T-helper 17 cell (primary cell): ENCODE measurements around the gene SCAP. TPM values are rescaled to one million over a fixed set of nuclear protein-coding genes. Genes with fewer than 3 reads are reported as not detected.

ENCODE experiments used
- ATAC-seq: fragments of 150-1000 bp; cut with Tn5 transposase; 2 replicates; pipeline ENCODE4 v1.10.0; 2021; ENCODE audit warnings: mild to moderate bottlenecking, moderate library complexity
- DNase-seq, 3 donors: peaks; one replicate each; pipeline versions ENCODE4 v3.0.0 to v3.0.0-alpha.2; 2020 to 2021
- H3K9me3 ChIP-seq: one replicate; pipeline ENCODE4 v1.7.0; 2013; ENCODE audit warnings: low read length, mild to moderate bottlenecking; ENCODE audit not compliant: control insufficient read depth, poor library complexity, severe bottlenecking
- H3K27ac Mint-ChIP-seq: one replicate; pipeline ENCODE4 v1.8.0; 2022; ENCODE audit warnings: mild to moderate bottlenecking, moderate library complexity, mixed read lengths
- H3K27me3 Mint-ChIP-seq: one replicate; pipeline ENCODE4 v1.8.0; 2022; ENCODE audit warnings: mixed read lengths
- H3K36me3 Mint-ChIP-seq: one replicate; pipeline ENCODE4 v1.8.0; 2022; ENCODE audit warnings: low read depth, mixed read lengths
- H3K4me1 Mint-ChIP-seq: one replicate; pipeline ENCODE4 v1.8.0; 2022; ENCODE audit warnings: mild to moderate bottlenecking, mixed read lengths
- H3K4me3 Mint-ChIP-seq: one replicate; pipeline ENCODE4 v1.8.0; 2022; ENCODE audit warnings: mild to moderate bottlenecking, moderate library complexity, mixed read lengths
- total RNA-seq, 4 donors: library from RNA in 2 of 4; stranded (reverse) in 2 of 4; gene quantifications; one replicate each; pipeline ENCODE4 v1.2.3 and lab custom pipeline; 2022 to 2026

The SCAP gene
- total RNA-seq, 2 donors from 2014 or later: 78.5 to 81.9 TPM

GRCh38 chr3:47422743-47423142 is 53.0 kb downstream of the SCAP start:
- H3K9me3 ChIP-seq: no peaks in the 10 kb centered on the region
- ATAC-seq (no peak), DNase-seq (no peak)
- no peaks in the 10 kb centered on the region for H3K27me3 Mint-ChIP-seq
- peaks cover 5% of the 10 kb centered on the region for H3K36me3 Mint-ChIP-seq
- H3K4me1 Mint-ChIP-seq: peaks cover 11% of the 10 kb centered on the region
- H3K4me3 Mint-ChIP-seq: no peak overlapping the region
- peak overlapping the region; percentile 94 for H3K27ac Mint-ChIP-seq

DNA sequence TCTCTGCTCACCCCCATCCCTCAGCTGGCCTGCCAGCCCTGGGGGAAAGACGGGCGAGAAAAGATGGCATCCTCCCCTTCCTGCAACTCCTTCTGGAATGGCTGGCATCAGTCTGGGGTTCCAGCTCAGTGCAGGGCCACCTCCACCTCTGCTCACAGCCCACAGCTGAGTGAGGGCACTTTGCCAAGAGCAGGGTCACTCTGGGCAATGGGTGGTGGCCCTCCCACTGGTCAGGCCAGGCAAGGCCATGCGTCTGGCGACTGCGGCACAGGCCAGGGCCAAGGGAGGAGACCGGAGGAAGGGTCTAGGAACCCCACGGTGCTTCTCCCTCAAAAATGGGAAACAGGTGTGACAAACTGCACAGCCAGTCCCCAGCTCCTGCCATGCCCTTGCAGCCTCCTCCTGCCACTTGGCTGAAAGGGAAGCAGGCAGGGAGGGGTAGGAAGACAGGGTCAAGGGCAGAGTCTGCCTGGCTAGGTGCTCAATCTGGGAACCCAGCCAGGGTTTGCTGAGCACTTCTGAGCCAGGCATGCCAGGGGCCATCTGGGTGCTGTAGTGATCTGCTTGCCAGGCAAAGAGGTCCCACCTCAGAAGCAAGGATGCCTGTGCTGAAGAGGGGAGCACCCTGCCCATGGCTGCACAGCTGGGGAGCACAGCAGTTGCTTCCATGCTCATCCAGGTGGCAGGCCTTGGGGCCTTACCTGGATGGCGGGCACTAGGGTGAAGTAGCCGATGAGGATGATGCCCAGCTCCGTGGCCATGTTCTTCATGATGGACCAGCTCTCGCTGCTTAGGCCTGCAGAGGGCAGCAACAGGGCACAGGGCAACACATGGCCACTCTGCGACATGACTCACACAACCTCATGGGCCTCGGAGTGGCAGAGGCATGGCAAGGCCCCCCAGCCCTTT is 53.7 kb downstream of the SCAP start:
- Mint-ChIP-seq H3K36me3 (peaks cover 5% of the 10 kb centered on the region), H3K4me1 (peaks cover 11% of the 10 kb centered on the region), H3K27me3 (no peaks in the 10 kb centered on the region), H3K27ac (peak overlapping the region; percentile 94), H3K4me3 (no peak overlapping the region)
- ATAC-seq: no peak
- H3K9me3 ChIP-seq: no peaks in the 10 kb centered on the region
- DNase-seq: no peak

DNA sequence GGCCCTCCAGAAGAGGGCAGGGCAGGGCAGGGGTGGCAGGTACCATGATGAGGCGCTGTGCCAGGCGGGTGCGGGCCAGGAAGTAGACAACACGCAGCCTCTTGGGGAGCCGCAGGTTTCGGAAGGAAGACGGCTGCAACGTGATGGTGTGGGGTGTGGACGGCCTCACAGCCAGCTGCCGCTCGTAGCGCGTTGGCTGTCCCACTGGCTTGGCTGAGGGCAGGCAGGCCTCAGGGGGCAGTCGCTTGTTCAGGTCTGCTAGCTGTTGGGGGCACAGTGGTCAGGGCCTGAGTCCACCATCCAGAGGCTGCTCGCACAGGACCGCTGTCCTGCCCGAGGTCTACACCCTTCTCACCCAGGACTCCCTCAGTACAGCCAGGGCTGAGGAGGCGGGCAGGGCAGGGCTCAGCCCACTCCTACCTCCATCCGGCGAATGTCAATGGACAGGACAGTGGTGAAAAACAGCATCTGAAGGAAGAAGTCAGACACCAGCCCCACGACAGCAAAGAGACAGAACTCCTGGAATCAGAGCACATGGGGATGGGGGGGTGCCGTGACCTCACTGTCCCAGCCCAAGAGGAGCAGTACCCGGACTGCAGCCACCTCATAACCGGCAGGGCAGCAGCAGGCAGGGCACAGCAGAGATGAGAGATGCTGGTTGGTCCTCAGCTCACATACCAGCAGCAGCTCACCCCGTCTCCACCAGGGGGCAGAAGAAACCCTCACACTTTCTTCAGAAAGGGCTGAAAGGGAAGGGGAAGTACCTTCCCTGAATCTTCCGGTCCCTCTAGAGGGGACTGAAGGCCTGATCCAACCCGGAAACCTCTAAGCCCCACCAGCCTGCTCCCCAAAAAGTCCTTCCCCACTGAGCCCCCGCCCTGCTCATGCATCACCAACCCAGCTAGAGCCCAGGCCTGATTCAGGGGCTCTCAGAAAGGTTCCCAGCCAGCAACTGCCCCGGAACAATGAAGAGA is 54.9 kb downstream of the SCAP start:
- H3K36me3 Mint-ChIP-seq: peaks cover 5% of the 10 kb centered on the region
- ATAC-seq (peak; percentile 95), DNase-seq (peak; percentile 64 to 86 (median 76))
- no peaks in the 10 kb centered on the region for H3K27me3 Mint-ChIP-seq
- H3K4me1 Mint-ChIP-seq: peaks cover 11% of the 10 kb centered on the region
- peak overlapping the region; percentile 70 for H3K4me3 Mint-ChIP-seq
- H3K9me3 ChIP-seq: no peaks in the 10 kb centered on the region
- H3K27ac Mint-ChIP-seq: peak overlapping the region; percentile 94

- H3K27ac Mint-ChIP-seq: no peak overlapping the region
- ATAC-seq: no peak
- no peaks in the 10 kb centered on the region for H3K27me3 Mint-ChIP-seq
- DNase-seq: no peak
- H3K4me1 Mint-ChIP-seq: peaks cover 13% of the 10 kb centered on the region
- no peaks in the 10 kb centered on the region for H3K9me3 ChIP-seq
- peaks cover 3% of the 10 kb centered on the region for H3K36me3 Mint-ChIP-seq
- H3K4me3 Mint-ChIP-seq: no peak overlapping the region
These were observed 55.7 kb downstream of the SCAP start for GRCh38 chr3:47420044-47420430.

DNA sequence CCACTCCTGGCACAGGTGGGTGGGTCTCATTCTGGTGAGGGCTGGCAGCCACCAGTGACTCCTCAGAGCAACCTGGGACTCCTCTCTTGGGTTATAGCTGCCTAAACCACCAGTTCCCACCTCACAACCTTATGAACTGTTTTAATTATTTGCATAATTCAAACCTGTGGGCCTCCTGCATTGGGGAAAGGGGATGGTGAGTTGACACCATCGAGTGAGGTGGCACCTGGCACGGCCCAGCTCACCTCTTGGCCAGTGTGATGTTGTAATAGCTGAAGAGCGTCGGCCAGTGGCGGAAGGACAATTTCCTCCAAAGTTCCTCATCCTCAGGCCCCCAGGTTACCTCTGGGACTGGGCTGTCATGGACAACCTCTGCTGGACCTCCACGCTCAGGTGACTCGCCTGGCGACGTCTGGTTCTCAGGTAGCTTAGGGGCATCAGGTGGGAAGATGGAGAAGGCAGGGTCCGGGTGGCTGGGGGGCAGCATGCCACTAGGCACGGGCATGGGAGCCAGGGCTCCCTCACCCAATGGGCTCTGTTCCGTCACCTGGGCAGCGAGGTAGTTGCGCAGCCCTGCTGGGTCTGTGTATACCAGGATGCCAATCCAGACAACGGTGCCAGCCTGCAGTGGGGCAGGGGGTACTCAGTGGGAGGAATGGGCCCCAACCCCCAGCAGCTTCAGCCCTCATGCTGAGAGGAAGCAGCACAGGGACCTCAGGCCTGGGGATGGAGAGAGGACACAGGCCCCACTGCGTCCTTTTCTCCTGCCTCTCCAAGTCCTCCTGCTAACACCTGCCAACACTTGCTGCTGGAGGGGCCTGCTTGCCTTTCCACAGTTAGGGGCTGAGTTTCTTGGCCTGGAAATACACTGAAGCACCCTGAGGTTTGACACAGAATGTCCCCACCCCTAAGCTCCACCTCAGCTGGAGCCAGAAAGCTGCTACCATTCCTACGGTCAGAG is 56.4 kb downstream of the SCAP start:
- H3K9me3 ChIP-seq: no peaks in the 10 kb centered on the region
- ATAC-seq (no peak), DNase-seq (no peak)
- Mint-ChIP-seq H3K36me3 (peaks cover 2% of the 10 kb centered on the region), H3K27me3 (no peaks in the 10 kb centered on the region), H3K27ac (peak overlapping the region; percentile 8), H3K4me3 (no peak overlapping the region), H3K4me1 (peaks cover 12% of the 10 kb centered on the region)

GRCh38 chr3:47418167-47419082 is 57.3 kb downstream of the SCAP start:
- H3K9me3 ChIP-seq: no peaks in the 10 kb centered on the region
- Mint-ChIP-seq H3K36me3 (peaks cover 2% of the 10 kb centered on the region), H3K4me1 (peaks cover 12% of the 10 kb centered on the region), H3K27me3 (no peaks in the 10 kb centered on the region), H3K4me3 (no peak overlapping the region), H3K27ac (peak overlapping the region; percentile 8)
- DNase-seq: no peak
- ATAC-seq: no peak

DNA sequence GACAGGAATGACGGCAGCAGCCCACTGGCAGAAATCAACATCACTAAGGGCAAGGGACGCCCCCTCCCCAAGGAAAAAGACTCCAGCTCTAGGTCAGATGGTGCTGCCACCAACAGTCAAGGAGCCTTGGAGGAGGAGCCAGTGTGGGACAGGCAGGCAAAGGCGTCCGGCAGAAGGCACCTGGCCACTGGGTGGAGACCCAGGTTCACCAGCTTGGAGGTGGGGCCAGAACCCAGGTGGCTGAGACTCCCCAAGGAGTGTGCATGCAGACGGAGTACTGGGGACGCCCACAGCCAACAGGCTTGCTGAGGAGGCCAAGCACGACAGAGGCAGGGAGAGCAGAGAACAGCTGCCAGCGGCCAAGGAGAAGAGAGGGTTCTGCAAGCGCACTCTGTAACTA is 59.7 kb downstream of the SCAP start:
- peaks cover 6% of the 10 kb centered on the region for H3K36me3 Mint-ChIP-seq
- no peak for DNase-seq
- H3K27ac Mint-ChIP-seq: peak overlapping the region; percentile 86
- H3K27me3 Mint-ChIP-seq: no peaks in the 10 kb centered on the region
- ATAC-seq: no peak
- H3K4me3 Mint-ChIP-seq: no peak overlapping the region
- no peaks in the 10 kb centered on the region for H3K9me3 ChIP-seq
- H3K4me1 Mint-ChIP-seq: peaks cover 10% of the 10 kb centered on the region

DNA sequence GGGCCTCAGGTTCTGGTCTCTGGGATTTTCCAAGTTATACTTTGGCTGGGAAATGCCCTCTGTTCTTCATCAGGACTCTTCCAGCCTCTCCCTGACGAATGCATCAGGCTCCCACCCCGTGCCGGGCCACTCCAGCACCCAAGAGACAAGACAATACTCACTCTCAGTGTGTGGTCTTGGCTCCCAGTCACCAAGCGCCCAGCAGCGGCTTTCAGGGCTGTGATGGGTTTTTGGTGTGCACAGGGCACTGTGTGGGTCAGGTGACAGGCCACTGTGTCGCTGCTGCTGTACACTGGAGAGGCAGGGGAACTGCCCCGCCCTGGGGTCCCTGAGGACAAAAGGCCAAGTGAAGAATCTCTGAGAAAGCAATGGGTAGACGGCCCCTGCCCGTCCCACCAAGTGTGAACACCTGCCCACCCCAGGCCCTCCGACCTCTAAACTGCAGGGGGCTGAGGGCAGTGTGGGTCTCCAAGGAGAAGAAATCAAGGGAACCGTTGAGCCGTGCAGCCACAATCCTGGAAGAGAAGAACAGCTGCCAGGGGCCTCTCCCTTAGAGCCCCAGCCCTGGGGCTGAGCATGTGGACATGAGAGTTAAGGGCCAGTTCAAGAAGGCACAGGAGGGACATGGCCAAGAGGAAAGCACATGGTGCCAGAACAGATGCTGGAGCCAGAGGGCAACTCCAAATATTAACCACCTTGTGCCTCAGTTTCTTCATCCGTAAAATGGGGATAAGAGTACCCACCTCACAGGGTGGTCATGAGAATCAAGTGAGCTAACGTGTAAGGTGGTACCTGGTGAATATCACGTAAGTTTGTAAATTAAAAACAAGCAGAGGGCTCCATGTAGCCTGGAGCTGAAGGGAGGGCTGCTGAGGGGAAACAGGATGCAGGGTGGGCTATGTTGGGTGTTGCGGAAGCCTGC is 60.8 kb downstream of the SCAP start:
- no peak for ATAC-seq
- H3K9me3 ChIP-seq: no peaks in the 10 kb centered on the region
- Mint-ChIP-seq H3K36me3 (peaks cover 6% of the 10 kb centered on the region), H3K27ac (peak overlapping the region; percentile 86), H3K27me3 (no peaks in the 10 kb centered on the region), H3K4me1 (peaks cover 10% of the 10 kb centered on the region), H3K4me3 (no peak overlapping the region)
- no peak for DNase-seq

GRCh38 chr3:47414161-47414564 is 61.6 kb downstream of the SCAP start:
- peaks cover 6% of the 10 kb centered on the region for H3K36me3 Mint-ChIP-seq
- DNase-seq: no peak
- H3K4me1 Mint-ChIP-seq: peaks cover 9% of the 10 kb centered on the region
- no peaks in the 10 kb centered on the region for H3K27me3 Mint-ChIP-seq
- no peak overlapping the region for H3K27ac Mint-ChIP-seq
- H3K4me3 Mint-ChIP-seq: no peak overlapping the region
- no peaks in the 10 kb centered on the region for H3K9me3 ChIP-seq
- no peak for ATAC-seq

DNA sequence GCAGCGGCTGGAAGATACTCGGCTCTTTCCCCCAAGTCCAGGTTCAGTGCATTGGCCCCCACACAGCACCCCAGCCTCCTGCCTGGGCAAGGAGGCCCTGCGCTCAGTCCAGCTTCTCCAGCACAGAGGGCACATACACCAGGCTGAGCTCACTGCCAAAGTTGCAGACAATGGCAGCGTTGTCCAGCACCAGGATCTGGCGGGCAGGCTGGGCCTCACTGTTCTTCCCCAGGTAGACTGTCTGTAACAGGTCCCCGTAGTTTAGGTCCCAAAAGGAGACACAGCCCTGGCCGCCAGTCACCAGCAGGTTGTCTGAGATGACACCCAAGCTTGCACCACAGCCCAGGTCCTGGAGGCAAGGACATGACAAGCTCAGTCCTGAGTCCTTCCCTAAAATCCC is 62.0 kb downstream of the SCAP start:
- H3K27ac Mint-ChIP-seq: no peak overlapping the region

More for the DNA sequence above, 62.0 kb downstream of the SCAP start:
- Mint-ChIP-seq H3K27me3 (no peaks in the 10 kb centered on the region), H3K4me3 (no peak overlapping the region), H3K4me1 (peaks cover 7% of the 10 kb centered on the region), H3K36me3 (peaks cover 4% of the 10 kb centered on the region)
- ATAC-seq (no peak), DNase-seq (no peak)
- H3K9me3 ChIP-seq: no peaks in the 10 kb centered on the region
